ENCODE measurements around the gene OSBPL2. TPM values are rescaled to one million over a fixed set of nuclear protein-coding genes. Genes with fewer than 3 reads are reported as not detected.

The OSBPL2 gene
- total RNA-seq, 1 experiment from 2014 or later: 115 TPM

GRCh38 chr20:62192635-62193034, 45.7 kb upstream of the OSBPL2 start:
- DNase-seq: no peak
- BruUV-seq (replicated peaks): no TSS peak
- Mint-ChIP-seq H3K4me3 (ENCODE audit: low read depth, unreplicated experiment) (no peak overlapping the region), H3K27me3 (ENCODE audit: unreplicated experiment) (no peaks in the 10 kb centered on the region), H3K9me3 (ENCODE audit: low read depth, unreplicated experiment) (no peaks in the 10 kb centered on the region), H3K36me3 (ENCODE audit: insufficient read depth, unreplicated experiment) (peaks cover 60% of the 10 kb centered on the region), H3K27ac (ENCODE audit: unreplicated experiment) (no peak overlapping the region), H3K4me1 (ENCODE audit: low read depth, unreplicated experiment) (peaks cover 5% of the 10 kb centered on the region)
- TF ChIP-seq, protein P1, sequence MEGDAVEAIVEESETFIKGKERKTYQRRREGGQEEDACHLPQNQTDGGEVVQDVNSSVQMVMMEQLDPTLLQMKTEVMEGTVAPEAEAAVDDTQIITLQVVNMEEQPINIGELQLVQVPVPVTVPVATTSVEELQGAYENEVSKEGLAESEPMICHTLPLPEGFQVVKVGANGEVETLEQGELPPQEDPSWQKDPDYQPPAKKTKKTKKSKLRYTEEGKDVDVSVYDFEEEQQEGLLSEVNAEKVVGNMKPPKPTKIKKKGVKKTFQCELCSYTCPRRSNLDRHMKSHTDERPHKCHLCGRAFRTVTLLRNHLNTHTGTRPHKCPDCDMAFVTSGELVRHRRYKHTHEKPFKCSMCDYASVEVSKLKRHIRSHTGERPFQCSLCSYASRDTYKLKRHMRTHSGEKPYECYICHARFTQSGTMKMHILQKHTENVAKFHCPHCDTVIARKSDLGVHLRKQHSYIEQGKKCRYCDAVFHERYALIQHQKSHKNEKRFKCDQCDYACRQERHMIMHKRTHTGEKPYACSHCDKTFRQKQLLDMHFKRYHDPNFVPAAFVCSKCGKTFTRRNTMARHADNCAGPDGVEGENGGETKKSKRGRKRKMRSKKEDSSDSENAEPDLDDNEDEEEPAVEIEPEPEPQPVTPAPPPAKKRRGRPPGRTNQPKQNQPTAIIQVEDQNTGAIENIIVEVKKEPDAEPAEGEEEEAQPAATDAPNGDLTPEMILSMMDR (IDR thresholded peaks at IDR 0.05; ENCODE audit: unreplicated experiment): no peak
- intact Hi-C loops (cut with micrococcal nuclease; ENCODE audit: unreplicated experiment): no loop called here
- CTCF ChIA-PET: no interaction called here

- no peak for DNase-seq
- Mint-ChIP-seq H3K4me3 (ENCODE audit: low read depth, unreplicated experiment) (no peak overlapping the region), H3K27ac (ENCODE audit: unreplicated experiment) (no peak overlapping the region), H3K36me3 (ENCODE audit: insufficient read depth, unreplicated experiment) (peaks cover 67% of the 10 kb centered on the region), H3K4me1 (ENCODE audit: low read depth, unreplicated experiment) (no peaks in the 10 kb centered on the region), H3K9me3 (ENCODE audit: low read depth, unreplicated experiment) (no peaks in the 10 kb centered on the region), H3K27me3 (ENCODE audit: unreplicated experiment) (no peaks in the 10 kb centered on the region)
- CTCF ChIA-PET: no interaction called here
- BruUV-seq (replicated peaks): no TSS peak
- intact Hi-C loops (cut with micrococcal nuclease; ENCODE audit: unreplicated experiment): no loop called here
- TF ChIP-seq, protein P1 (IDR thresholded peaks at IDR 0.05; ENCODE audit: unreplicated experiment): no peak
These were observed 45.0 kb upstream of the OSBPL2 start for GRCh38 chr20:62193079-62194025.

GRCh38 chr20:62195075-62195405, 43.3 kb upstream of the OSBPL2 start:
- CTCF ChIA-PET: no interaction called here
- Mint-ChIP-seq H3K27me3 (ENCODE audit: unreplicated experiment) (no peaks in the 10 kb centered on the region), H3K4me1 (ENCODE audit: low read depth, unreplicated experiment) (no peaks in the 10 kb centered on the region), H3K27ac (ENCODE audit: unreplicated experiment) (no peak overlapping the region), H3K36me3 (ENCODE audit: insufficient read depth, unreplicated experiment) (peaks cover 78% of the 10 kb centered on the region), H3K4me3 (ENCODE audit: low read depth, unreplicated experiment) (no peak overlapping the region), H3K9me3 (ENCODE audit: low read depth, unreplicated experiment) (no peaks in the 10 kb centered on the region)
- no peak for DNase-seq
- TF ChIP-seq, protein P1 (IDR thresholded peaks at IDR 0.05; ENCODE audit: unreplicated experiment): no peak
- no TSS peak for BruUV-seq (replicated peaks)
- intact Hi-C loops (cut with micrococcal nuclease; ENCODE audit: unreplicated experiment): no loop called here

- TF ChIP-seq, protein P1 (IDR thresholded peaks at IDR 0.05; ENCODE audit: unreplicated experiment): no peak
- H3K4me3 Mint-ChIP-seq (ENCODE audit: low read depth, unreplicated experiment): no peak overlapping the region
- H3K4me1 Mint-ChIP-seq (ENCODE audit: low read depth, unreplicated experiment): no peaks in the 10 kb centered on the region
- DNase-seq: no peak
- H3K9me3 Mint-ChIP-seq (ENCODE audit: low read depth, unreplicated experiment): no peaks in the 10 kb centered on the region
- no peak overlapping the region for H3K27ac Mint-ChIP-seq (ENCODE audit: unreplicated experiment)
- BruUV-seq (replicated peaks): no TSS peak
- H3K36me3 Mint-ChIP-seq (ENCODE audit: insufficient read depth, unreplicated experiment): peaks cover 80% of the 10 kb centered on the region
- no peaks in the 10 kb centered on the region for H3K27me3 Mint-ChIP-seq (ENCODE audit: unreplicated experiment)
- CTCF ChIA-PET: no interaction called here
- intact Hi-C loops (cut with micrococcal nuclease; ENCODE audit: unreplicated experiment): no loop called here
These were observed 42.6 kb upstream of the OSBPL2 start for GRCh38 chr20:62195736-62196135.

All from Calu3 (cell line).